DOHH2 (cell line): Measurements from ENCODE around the gene SENP1.

Source experiments
- H3F3A ChIP-seq: fragments of 200-600 bp; sonication (generic), shearing (Covaris generic); 2 replicates; pipeline ENCODE4 v1.6.0; 2016; ENCODE audit warnings: antibody characterized with exemption, mild to moderate bottlenecking; ENCODE audit not compliant: control insufficient read depth, insufficient read depth
- H3K27ac ChIP-seq: fragments of 200-600 bp; sonication (generic); 2 replicates; pipeline ENCODE4 v1.5.1; 2014; ENCODE audit warnings: low read depth, mild to moderate bottlenecking, low read length, moderate library complexity
- H3K27me3 ChIP-seq: fragments of 200-600 bp; sonication (generic); 2 replicates; pipeline ENCODE4 v1.6.1; 2014; ENCODE audit warnings: mild to moderate bottlenecking, low read length, mixed read lengths; ENCODE audit not compliant: control insufficient read depth
- H3K36me3 ChIP-seq: fragments of 200-600 bp; sonication (generic); 2 replicates; pipeline ENCODE4 v1.6.1; 2014; ENCODE audit warnings: mild to moderate bottlenecking, low read length, moderate library complexity, mixed read lengths; ENCODE audit not compliant: control insufficient read depth
- H3K4me1 ChIP-seq: fragments of 200-600 bp; sonication (generic); 2 replicates; pipeline ENCODE4 v1.6.1; 2014; ENCODE audit warnings: mild to moderate bottlenecking, low read length, mixed read lengths; ENCODE audit not compliant: control insufficient read depth
- H3K4me2 ChIP-seq: fragments of 200-600 bp; sonication (generic); 2 replicates; pipeline ENCODE4 v1.6.0; 2014; ENCODE audit warnings: mild to moderate bottlenecking, low read length, moderate library complexity
- H3K4me3 ChIP-seq: fragments of 200-600 bp; sonication (generic); 2 replicates; pipeline ENCODE4 v1.5.1; 2014; ENCODE audit warnings: mild to moderate bottlenecking, low read length, mixed read lengths
- H3K79me2 ChIP-seq: fragments of 200-600 bp; sonication (generic); 2 replicates; pipeline ENCODE4 v1.6.1; 2014; ENCODE audit warnings: mild to moderate bottlenecking, low read length, mixed read lengths; ENCODE audit not compliant: control insufficient read depth
- H3K9me2 ChIP-seq: fragments of 200-600 bp; sonication (generic); replicated peaks from 2 replicates; pipeline ENCODE4 v1.6.1; 2014; ENCODE audit warnings: mild to moderate bottlenecking, low read length, mixed read lengths; ENCODE audit not compliant: control insufficient read depth
- H3K9me3 ChIP-seq: fragments of 200-600 bp; sonication (generic); 2 replicates; pipeline ENCODE4 v1.6.1; 2014; ENCODE audit warnings: antibody characterized with exemption, low read length, mixed read lengths; ENCODE audit not compliant: control insufficient read depth, insufficient read depth
- H4K20me1 ChIP-seq: fragments of 200-600 bp; sonication (generic); 2 replicates; pipeline ENCODE4 v1.6.0; 2014; ENCODE audit warnings: low read depth, mild to moderate bottlenecking, antibody characterized with exemption, low read length, moderate library complexity; ENCODE audit not compliant: control insufficient read depth, insufficient read depth
- CTCF ChIP-seq: fragments of 200-600 bp; sonication (generic); IDR thresholded peaks from one replicate; pipeline ENCODE4 v1.5.1; 2014; ENCODE audit warnings: antibody characterized with exemption, mild to moderate bottlenecking, low read depth, low read length; ENCODE audit not compliant: poor library complexity, severe bottlenecking
- EZH2phosphoT487 ChIP-seq: fragments of 200-600 bp; sonication (generic); IDR thresholded peaks from 2 replicates; pipeline ENCODE4 v1.6.1; 2017; ENCODE audit warnings: borderline replicate concordance, mild to moderate bottlenecking, antibody characterized with exemption, low read length, moderate library complexity, mixed read lengths

SENP1 gene

GRCh38 chr12:48021485-48022179 lies 84.2 kb downstream of the SENP1 start:
- no peaks in the 10 kb centered on the region for H3K36me3 ChIP-seq
- no peak overlapping the region for H3K4me2 ChIP-seq
- TF ChIP-seq EZH2phosphoT487 = no peak
- no peaks in the 10 kb centered on the region for H3F3A ChIP-seq
- no peaks in the 10 kb centered on the region for H3K9me2 ChIP-seq
- H3K27me3 ChIP-seq = peaks cover 14% of the 10 kb centered on the region; the same call in 1 of the 2 replicates
- no peaks in the 10 kb centered on the region for H4K20me1 ChIP-seq
- H3K79me2 ChIP-seq = no peaks in the 10 kb centered on the region
- no peaks in the 10 kb centered on the region for H3K9me3 ChIP-seq
- no peak overlapping the region for H3K27ac ChIP-seq
- H3K4me1 ChIP-seq = no peaks in the 10 kb centered on the region
- no peak overlapping the region for H3K4me3 ChIP-seq

- Histone ChIP-seq H3K4me1 (no peaks in the 10 kb centered on the region), H3K9me2 (no peaks in the 10 kb centered on the region), H4K20me1 (no peaks in the 10 kb centered on the region), H3K27me3 (peaks cover 20% of the 10 kb centered on the region; the same call in 1 of the 2 replicates), H3K36me3 (no peaks in the 10 kb centered on the region), H3K4me2 (no peak overlapping the region), H3K4me3 (no peak overlapping the region), H3K79me2 (no peaks in the 10 kb centered on the region), H3F3A (no peaks in the 10 kb centered on the region), H3K9me3 (no peaks in the 10 kb centered on the region), H3K27ac (no peak overlapping the region)
- TF ChIP-seq CTCF (no peak), EZH2phosphoT487 (no peak)
Observed at GRCh38 chr12:48019639-48020265, 86.1 kb downstream of the SENP1 start.

- Histone ChIP-seq H3K4me3 (no peak overlapping the region), H3K4me2 (no peak overlapping the region), H3K79me2 (no peaks in the 10 kb centered on the region), H4K20me1 (no peaks in the 10 kb centered on the region), H3K4me1 (no peaks in the 10 kb centered on the region), H3K27me3 (peaks cover 20% of the 10 kb centered on the region; the same call in 1 of the 2 replicates), H3K36me3 (no peaks in the 10 kb centered on the region), H3K27ac (no peak overlapping the region), H3K9me3 (no peaks in the 10 kb centered on the region), H3F3A (no peaks in the 10 kb centered on the region), H3K9me2 (no peaks in the 10 kb centered on the region)
- no peak for TF ChIP-seq CTCF
- TF ChIP-seq EZH2phosphoT487 = no peak
Observed at GRCh38 chr12:48018618-48018995, 87.3 kb downstream of the SENP1 start.
